Hepatocyte (in vitro differentiated cells): ENCODE measurements around the gene BNIP5.

Experiments
- EZH2 ChIP-seq: fragments of 200-600 bp; sonication (generic); IDR thresholded peaks from 2 replicates; pipeline ENCODE4 v1.6.1; 2016; ENCODE audit warnings: antibody characterized with exemption, mild to moderate bottlenecking, borderline replicate concordance
- TF ChIP-seq, protein P1 (sequence below): fragments of 200-600 bp; sonication (generic); IDR thresholded peaks from 2 replicates; pipeline ENCODE4 v1.5.1; 2016; ENCODE audit warnings: antibody characterized with exemption, mild to moderate bottlenecking; ENCODE audit not compliant: poor library complexity

- TF ChIP-seq, protein P1, sequence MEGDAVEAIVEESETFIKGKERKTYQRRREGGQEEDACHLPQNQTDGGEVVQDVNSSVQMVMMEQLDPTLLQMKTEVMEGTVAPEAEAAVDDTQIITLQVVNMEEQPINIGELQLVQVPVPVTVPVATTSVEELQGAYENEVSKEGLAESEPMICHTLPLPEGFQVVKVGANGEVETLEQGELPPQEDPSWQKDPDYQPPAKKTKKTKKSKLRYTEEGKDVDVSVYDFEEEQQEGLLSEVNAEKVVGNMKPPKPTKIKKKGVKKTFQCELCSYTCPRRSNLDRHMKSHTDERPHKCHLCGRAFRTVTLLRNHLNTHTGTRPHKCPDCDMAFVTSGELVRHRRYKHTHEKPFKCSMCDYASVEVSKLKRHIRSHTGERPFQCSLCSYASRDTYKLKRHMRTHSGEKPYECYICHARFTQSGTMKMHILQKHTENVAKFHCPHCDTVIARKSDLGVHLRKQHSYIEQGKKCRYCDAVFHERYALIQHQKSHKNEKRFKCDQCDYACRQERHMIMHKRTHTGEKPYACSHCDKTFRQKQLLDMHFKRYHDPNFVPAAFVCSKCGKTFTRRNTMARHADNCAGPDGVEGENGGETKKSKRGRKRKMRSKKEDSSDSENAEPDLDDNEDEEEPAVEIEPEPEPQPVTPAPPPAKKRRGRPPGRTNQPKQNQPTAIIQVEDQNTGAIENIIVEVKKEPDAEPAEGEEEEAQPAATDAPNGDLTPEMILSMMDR, result no peak
- no peak for TF ChIP-seq EZH2
Measured at GRCh38 chr6:36297511-36297910, 39.2 kb downstream of the BNIP5 start.
